NT2/D1 (cell line): ENCODE results near the gene NT5DC1.

Experiments used
- SUZ12 ChIP-seq: IDR thresholded peaks from 2 replicates; pipeline ENCODE4 v1.6.1; 2011; ENCODE audit not compliant: insufficient read length, insufficient read depth; ENCODE audit errors: extremely low read depth
- YY1 ChIP-seq: IDR thresholded peaks from 2 replicates; pipeline ENCODE4 v1.6.1; 2011; ENCODE audit not compliant: insufficient read length, insufficient read depth
- ZNF274 ChIP-seq: IDR thresholded peaks from 2 replicates; pipeline ENCODE4 v1.6.1; 2011; ENCODE audit warnings: mild to moderate bottlenecking, low read depth, low read length

GRCh38 chr6:116268589-116269293 lies 168.1 kb downstream of the NT5DC1 start:
- TF ChIP-seq YY1: no peak
- TF ChIP-seq SUZ12: no peak
- TF ChIP-seq ZNF274: no peak
